Measurements from ENCODE around the gene CPED1. TPM values are rescaled to one million over a fixed set of nuclear protein-coding genes. Genes with fewer than 3 reads are reported as not detected.

The CPED1 gene
- total RNA-seq, 1 experiment from 2014 or later: 0.13 TPM

GRCh38 chr7:120994512-120995410 is 6.2 kb downstream of the CPED1 start:
- Histone ChIP-seq H2AK5ac (ENCODE audit: insufficient read length, low read length) (no peak overlapping the region), H3K23me2 (ENCODE audit: insufficient read length, low read depth, low read length, poor library complexity, severe bottlenecking) (no peaks in the 10 kb centered on the region), H3K18ac (ENCODE audit: insufficient read length, low read depth, low read length) (no peak overlapping the region), H2BK120ac (ENCODE audit: low read depth, low read length, poor library complexity, severe bottlenecking) (no peak overlapping the region), H2BK5ac (ENCODE audit: insufficient read length, low read length) (no peak overlapping the region), H3K27me3 (ENCODE audit: insufficient read depth, low read length) (no peaks in the 10 kb centered on the region), H2BK15ac (ENCODE audit: low read depth, low read length) (no peak overlapping the region), H3K4me1 (ENCODE audit: insufficient read depth, low read length) (no peaks in the 10 kb centered on the region), H2BK20ac (ENCODE audit: low read depth, low read length, poor library complexity, severe bottlenecking) (no peak overlapping the region), H3K23ac (ENCODE audit: insufficient read length, low read depth, low read length) (no peak overlapping the region), H4K5ac (ENCODE audit: insufficient read length, low read depth, low read length) (no peak overlapping the region), H3K79me2 (ENCODE audit: insufficient read depth, low read length) (no peaks in the 10 kb centered on the region), H3K14ac (ENCODE audit: insufficient read depth, low read length) (no peak overlapping the region), H3K27ac (ENCODE audit: insufficient read length, low read depth, low read length) (no peak overlapping the region), H3K9me3 (ENCODE audit: control insufficient read depth, low read depth, low read length) (no peaks in the 10 kb centered on the region), H4K91ac (ENCODE audit: insufficient read length, low read depth, low read length) (no peak overlapping the region), H3K79me1 (ENCODE audit: insufficient read depth, low read depth, low read length, poor library complexity, severe bottlenecking) (no peaks in the 10 kb centered on the region), H2AFZ (ENCODE audit: low read length) (no peak overlapping the region), H3K4me2 (ENCODE audit: insufficient read depth, insufficient read length, low read length) (no peak overlapping the region), H3K9ac (ENCODE audit: extremely low read depth, insufficient read length, low read length) (no peak overlapping the region), H4K8ac (replicated peaks; ENCODE audit: insufficient read length, low read depth, low read length) (no peak overlapping the region), H3K4ac (ENCODE audit: low read depth, low read length) (no peak overlapping the region), H3T11ph (ENCODE audit: low read length) (no peak overlapping the region), H2BK12ac (ENCODE audit: insufficient read length, low read depth, low read length) (no peak overlapping the region), H3K56ac (ENCODE audit: insufficient read length, low read depth, low read length) (no peak overlapping the region), H4K20me1 (ENCODE audit: control insufficient read depth, insufficient read depth, insufficient read length) (no peaks in the 10 kb centered on the region)
- Mint-ChIP-seq H3K9me3 (no peaks in the 10 kb centered on the region), H3K36me3 (ENCODE audit: insufficient read depth in 1 of 3, low read depth in 3 of 3) (no peaks in the 10 kb centered on the region), H3K4me3 (no peak overlapping the region), H3K4me1 (no peaks in the 10 kb centered on the region), H3K27ac (no peak overlapping the region), H3K27me3 (ENCODE audit: low read depth) (peaks cover 6% of the 10 kb centered on the region)
- WGBS (ENCODE audit: extremely low coverage, insufficient read length, low lambda C conversion rate): no CpG with 5 or more reads among the region's 5 CpGs
- DNase-seq: no peak
- TF ChIP-seq CTCF (conservative IDR thresholded peaks at IDR 0.05): no peak

All from H9 (cell line).